Measurements from ENCODE around the gene CACNA2D2.
A peak's percentile ranks its signal among the peaks of the same experiment; 100 is the strongest.

Gene CACNA2D2

DNA sequence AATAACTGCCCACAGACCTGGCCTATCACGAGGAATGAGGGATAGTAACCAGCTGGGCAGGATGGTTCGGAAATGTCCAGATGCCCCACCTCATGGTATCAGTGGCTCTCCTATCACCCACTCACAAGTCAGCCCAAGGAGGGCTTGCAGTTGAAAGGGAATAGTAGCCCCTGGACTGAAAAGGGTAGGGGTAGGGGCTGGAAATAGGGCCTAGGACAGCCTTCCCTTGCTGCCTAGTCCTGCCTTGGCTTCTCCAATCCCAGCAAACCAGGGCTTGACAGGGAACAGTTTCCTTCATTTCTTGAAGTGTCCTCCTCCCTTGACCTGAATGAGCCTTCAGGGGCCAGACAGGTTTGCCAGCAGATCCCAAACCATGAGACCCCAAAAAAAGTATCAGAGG, 1.2 kb upstream of the CACNA2D2 start:
- Histone ChIP-seq H3K4me3 (ENCODE audit: low read depth, low read length) (no peak overlapping the region), H3K27ac (ENCODE audit: extremely low read depth, low read depth, low read length) (no peak overlapping the region), H3K4me1 (ENCODE audit: control insufficient read depth, insufficient read depth, low read length) (no peaks in the 10 kb centered on the region), H3K9me3 (ENCODE audit: control insufficient read depth, insufficient read depth, low read depth, low read length) (no peaks in the 10 kb centered on the region), H3K36me3 (ENCODE audit: control insufficient read depth in 2 of 2, insufficient read depth in 1 of 2, low read length in 2 of 2) (no peaks in the 10 kb centered on the region)
- CTCF ChIA-PET, result no interaction called here
- POLR2A ChIA-PET, result no interaction called here
- no peak for TF ChIP-seq GFI1B (tag by site-specific recombination; IDR thresholded peaks at IDR 0.05)
- TF ChIP-seq ZXDB (tag by site-specific recombination; IDR thresholded peaks at IDR 0.05), result no peak
- TF ChIP-seq OSR2 (tag by site-specific recombination; IDR thresholded peaks at IDR 0.05), result no peak
- no peak for TF ChIP-seq WT1 (tag by site-specific recombination; IDR thresholded peaks at IDR 0.05)
- TF ChIP-seq ZNF394 (tag by site-specific recombination; IDR thresholded peaks at IDR 0.05; ENCODE audit: borderline replicate concordance), result no peak
- no peak for TF ChIP-seq ZNF624 (tag by site-specific recombination; IDR thresholded peaks at IDR 0.05)
- TF ChIP-seq ZNF175 (tag by site-specific recombination; IDR thresholded peaks at IDR 0.05), result no peak
- no peak for TF ChIP-seq TCF7L2 (IDR thresholded peaks at IDR 0.05; ENCODE audit: borderline replicate concordance, low read depth, low read length)
- TF ChIP-seq RBAK (tag by site-specific recombination; IDR thresholded peaks at IDR 0.05), result no peak
- no peak for TF ChIP-seq ZNF404 (tag by site-specific recombination; IDR thresholded peaks at IDR 0.05)
- TF ChIP-seq ZNF610 (tag by site-specific recombination; IDR thresholded peaks at IDR 0.05; ENCODE audit: borderline replicate concordance), result no peak
- TF ChIP-seq ZFP3 (tag by site-specific recombination; IDR thresholded peaks at IDR 0.05; ENCODE audit: low read depth), result no peak
- no peak for TF ChIP-seq ZNF19 (tag by site-specific recombination; IDR thresholded peaks at IDR 0.05; ENCODE audit: low read depth)
- no peak for TF ChIP-seq ZBTB21 (tag by site-specific recombination; IDR thresholded peaks at IDR 0.05)
- no peak for TF ChIP-seq ZNF121 (tag by site-specific recombination; IDR thresholded peaks at IDR 0.05)
- TF ChIP-seq ZNF311 (tag by site-specific recombination; IDR thresholded peaks at IDR 0.05; ENCODE audit: borderline replicate concordance), result no peak
- no peak for TF ChIP-seq ZBTB26 (tag by site-specific recombination; optimal IDR thresholded peaks at IDR 0.05)
- TF ChIP-seq ZNF555 (tag by site-specific recombination; conservative IDR thresholded peaks at IDR 0.05), result no peak
- no peak for TF ChIP-seq ZNF24 (tag by site-specific recombination; IDR thresholded peaks at IDR 0.05)
- no peak for TF ChIP-seq ZNF48 (tag by site-specific recombination; IDR thresholded peaks at IDR 0.05)

- H3K36me3 ChIP-seq (ENCODE audit: control insufficient read depth in 2 of 2, insufficient read depth in 1 of 2, low read length in 2 of 2), result no peaks in the 10 kb centered on the region
- ChIA-PET CTCF (interaction anchor here (0.7 to 1.1 kb wide), 3 partner anchors 9 to 146 kb away, joined by 3 read pairs; no protein-coding TSS in a partner anchor), POLR2A (interaction anchor here (0.6 to 0.8 kb wide), 2 partner anchors 9 to 133 kb away, joined by 3 to 5 read pairs; no protein-coding TSS in a partner anchor)
- no peaks in the 10 kb centered on the region for H3K9me3 ChIP-seq (ENCODE audit: control insufficient read depth, insufficient read depth, low read depth, low read length)
- peak overlapping the region; percentile 51 for H3K4me3 ChIP-seq (ENCODE audit: low read depth, low read length)
- no peaks in the 10 kb centered on the region for H3K4me1 ChIP-seq (ENCODE audit: control insufficient read depth, insufficient read depth, low read length)
- H3K27ac ChIP-seq (ENCODE audit: extremely low read depth, low read depth, low read length), result no peak overlapping the region; the same call in 1 of the 2 replicates
- 0 out of 2 replicates have a peak, but pooled peaks have one; percentile 9 for TF ChIP-seq ZIC2 (tag by site-specific recombination; IDR thresholded peaks at IDR 0.05)
- no peak for TF ChIP-seq ZNF623 (tag by site-specific recombination; IDR thresholded peaks at IDR 0.05)
- no peak for TF ChIP-seq ZNF544 (tag by site-specific recombination; IDR thresholded peaks at IDR 0.05)
- TF ChIP-seq ZNF335 (tag by site-specific recombination; conservative IDR thresholded peaks at IDR 0.05), result peak; percentile 68
- peak; percentile 70 for TF ChIP-seq ZBTB20 (tag by site-specific recombination; IDR thresholded peaks at IDR 0.05)
- no peak for TF ChIP-seq PRDM1 (tag by site-specific recombination; IDR thresholded peaks at IDR 0.05)
- no peak for TF ChIP-seq ZNF16 (tag by site-specific recombination; IDR thresholded peaks at IDR 0.05; ENCODE audit: low read depth)
- TF ChIP-seq CTCF (tag by site-specific recombination; IDR thresholded peaks at IDR 0.05), result peak; percentile 43
- TF ChIP-seq ZNF488 (tag by site-specific recombination; IDR thresholded peaks at IDR 0.05), result no peak
Measured at GRCh38 chr3:50502584-50503423, 630 bp downstream of the CACNA2D2 start.

Data from HEK293 (cell line).